Activated CD4-positive, alpha-beta T cell treated with anti-CD3 and anti-CD28 coated beads, Interleukin-2, amount 10 ng/mL, durations not matched to agents 24 days and 14 days (primary cell): ENCODE data around the gene NBPF19. TPM values are rescaled to one million over a fixed set of nuclear protein-coding genes. Genes with fewer than 3 reads are reported as not detected.
"Not testable (repeated sequence)": the region's sequence is repeated elsewhere in the genome, so short reads cannot be mapped to it uniquely, and the experiment has no call there.

ENCODE experiments used
- DNase-seq: peaks from one replicate; pipeline ENCODE4 v3.0.0; 2022
- H3K27ac Mint-ChIP-seq: one replicate; pipeline ENCODE4 v1.8.0; 2022; ENCODE audit warnings: mild to moderate bottlenecking, mixed read lengths
- H3K27me3 Mint-ChIP-seq: one replicate; pipeline ENCODE4 v1.8.0; 2022; ENCODE audit warnings: mixed read lengths
- H3K36me3 Mint-ChIP-seq: one replicate; pipeline ENCODE4 v1.8.0; 2022; ENCODE audit warnings: low read depth, mild to moderate bottlenecking, mixed read lengths
- H3K4me1 Mint-ChIP-seq: one replicate; pipeline ENCODE4 v1.8.0; 2021; ENCODE audit warnings: mixed read lengths
- H3K4me3 Mint-ChIP-seq: one replicate; pipeline ENCODE4 v1.8.0; 2022; ENCODE audit warnings: mild to moderate bottlenecking, moderate library complexity, mixed read lengths
- H3K9me3 Mint-ChIP-seq: one replicate; pipeline ENCODE4 v1.8.0; 2021; ENCODE audit warnings: mixed read lengths
- intact Hi-C: fragments of 100-400 bp; cut with micrococcal nuclease; formaldehyde crosslinking; loops from one replicate; pipeline ENCODE4 v1.15.1; 2023
- total RNA-seq: library from RNA; stranded (reverse); gene quantifications from 2 replicates; pipeline ENCODE4 v1.2.3, GENCODE V29; 2022

The NBPF19 gene
- 18.1 and 18.8 TPM in 2 replicates for total RNA-seq

GRCh38 chr1:149474745-149475144, at the start of gene NBPF19:
Gene NBPF19 (plus strand): TSS chr1:149475045. CDS start chr1:149475933, 888 bp downstream.
- H3K36me3 Mint-ChIP-seq, intact Hi-C loops, H3K4me3 Mint-ChIP-seq, H3K9me3 Mint-ChIP-seq, DNase-seq, H3K27me3 Mint-ChIP-seq, H3K4me1 Mint-ChIP-seq, H3K27ac Mint-ChIP-seq: not testable (repeated sequence)

GRCh38 chr1:149428317-149428716, 46.5 kb upstream of the NBPF19 start:
- H3K27me3 Mint-ChIP-seq, intact Hi-C loops, DNase-seq, H3K9me3 Mint-ChIP-seq, H3K4me3 Mint-ChIP-seq, H3K4me1 Mint-ChIP-seq, H3K27ac Mint-ChIP-seq, H3K36me3 Mint-ChIP-seq: not testable (repeated sequence)

DNA sequence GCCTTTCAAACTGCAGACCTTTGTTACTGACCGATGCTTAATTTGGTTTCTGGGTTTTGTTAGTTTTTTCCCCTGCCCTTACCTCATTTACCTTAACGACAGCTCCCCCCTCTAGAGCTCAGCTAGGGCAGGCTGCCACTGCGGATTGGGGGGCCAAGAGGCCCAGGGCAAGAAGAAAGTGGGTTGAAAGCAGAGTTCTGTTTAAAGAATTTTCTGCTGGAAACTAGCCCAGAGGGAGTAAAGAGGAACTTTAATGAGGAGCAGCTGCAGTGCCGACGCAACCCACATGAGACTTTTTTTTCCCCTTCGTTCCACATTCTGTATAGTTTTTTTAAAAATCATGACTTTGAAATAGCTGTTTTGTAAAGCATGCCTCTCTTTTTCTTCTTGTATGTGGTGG, 29.4 kb upstream of the NBPF19 start:
- H3K4me3 Mint-ChIP-seq, H3K36me3 Mint-ChIP-seq, H3K27me3 Mint-ChIP-seq, DNase-seq, H3K9me3 Mint-ChIP-seq, intact Hi-C loops, H3K4me1 Mint-ChIP-seq, H3K27ac Mint-ChIP-seq: not testable (repeated sequence)

DNA sequence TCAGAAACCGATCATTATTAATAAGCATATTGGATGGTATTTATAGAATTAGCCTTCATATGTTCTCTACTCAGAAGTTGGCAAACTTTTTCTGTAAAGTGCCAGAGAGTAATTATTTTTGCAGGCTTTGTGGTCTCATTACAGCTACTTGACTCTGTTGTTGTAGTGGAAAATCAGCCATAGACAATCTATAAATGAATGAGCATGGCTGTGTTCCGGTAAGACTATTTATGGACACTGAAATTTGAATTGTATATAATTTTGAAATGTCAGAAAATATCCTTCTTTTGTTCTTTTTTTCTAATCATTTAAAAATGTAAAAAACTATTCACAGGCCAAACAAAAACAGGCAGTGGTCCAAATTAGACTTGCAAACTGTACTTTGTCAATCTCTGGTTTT, 22.6 kb upstream of the NBPF19 start:
- DNase-seq, H3K27ac Mint-ChIP-seq, H3K27me3 Mint-ChIP-seq, intact Hi-C loops, H3K4me3 Mint-ChIP-seq, H3K9me3 Mint-ChIP-seq, H3K36me3 Mint-ChIP-seq, H3K4me1 Mint-ChIP-seq: not testable (repeated sequence)

DNA sequence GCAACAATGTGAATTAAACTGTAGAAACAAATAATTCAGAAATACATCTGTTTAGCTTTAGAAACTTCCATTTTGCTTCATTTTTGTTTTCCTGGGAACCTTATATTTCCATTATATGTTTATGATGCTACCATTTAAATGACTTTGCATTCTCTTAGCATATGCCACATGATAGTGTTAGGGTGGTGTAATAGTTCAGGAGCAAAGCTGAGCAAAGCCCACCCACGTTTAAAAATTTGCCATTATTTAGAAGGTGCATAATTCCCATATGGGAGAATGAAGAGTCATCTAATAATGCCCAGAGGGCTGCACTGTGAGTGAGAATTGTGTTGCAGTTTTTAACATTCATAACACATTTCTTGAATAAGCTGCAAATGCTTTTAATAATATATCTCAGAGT, 22.2 kb upstream of the NBPF19 start:
- H3K4me1 Mint-ChIP-seq, H3K4me3 Mint-ChIP-seq, H3K27me3 Mint-ChIP-seq: not testable (repeated sequence)

GRCh38 chr1:149558350-149558825, 83.5 kb downstream of the NBPF19 start:
- H3K4me1 Mint-ChIP-seq, H3K27me3 Mint-ChIP-seq, H3K36me3 Mint-ChIP-seq, H3K9me3 Mint-ChIP-seq, intact Hi-C loops: not testable (repeated sequence)
- Mint-ChIP-seq H3K27ac (peak overlapping the region; percentile 88), H3K4me3 (peak overlapping the region; percentile 84)
- DNase-seq, result peak; percentile 87

More for the DNA sequence above, 22.2 kb upstream of the NBPF19 start:
- H3K36me3 Mint-ChIP-seq, DNase-seq, H3K27ac Mint-ChIP-seq, intact Hi-C loops, H3K9me3 Mint-ChIP-seq: not testable (repeated sequence)

- intact Hi-C loops, H3K36me3 Mint-ChIP-seq, H3K27ac Mint-ChIP-seq, H3K27me3 Mint-ChIP-seq, H3K9me3 Mint-ChIP-seq, H3K4me1 Mint-ChIP-seq, H3K4me3 Mint-ChIP-seq: not testable (repeated sequence)
- peak; percentile 53 for DNase-seq
Measured at GRCh38 chr1:149561806-149562205, 87.0 kb downstream of the NBPF19 start.

DNA sequence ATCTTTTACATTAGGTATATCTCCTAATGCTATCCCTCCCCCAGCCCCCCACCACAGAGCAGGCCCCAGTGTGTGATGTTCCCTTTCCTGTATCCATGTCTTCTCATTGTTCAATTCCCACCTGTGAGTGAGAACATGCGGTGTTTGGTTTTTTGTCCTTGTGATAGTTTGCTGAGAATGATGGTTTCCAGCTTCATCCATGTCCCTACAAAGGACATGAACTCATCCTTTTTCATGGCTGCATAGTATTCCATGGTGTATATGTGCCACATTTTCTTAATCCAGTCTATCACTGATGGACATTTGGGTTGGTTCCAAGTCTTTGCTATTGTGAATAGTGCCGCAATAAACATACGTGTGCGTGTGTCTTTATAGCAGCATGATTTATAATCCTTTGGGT, 90.6 kb downstream of the NBPF19 start:
- H3K36me3 Mint-ChIP-seq, H3K4me1 Mint-ChIP-seq, H3K27me3 Mint-ChIP-seq, intact Hi-C loops, H3K27ac Mint-ChIP-seq, DNase-seq, H3K4me3 Mint-ChIP-seq, H3K9me3 Mint-ChIP-seq: not testable (repeated sequence)

- DNase-seq, H3K36me3 Mint-ChIP-seq, H3K4me1 Mint-ChIP-seq, H3K9me3 Mint-ChIP-seq, H3K27me3 Mint-ChIP-seq, H3K27ac Mint-ChIP-seq, H3K4me3 Mint-ChIP-seq, intact Hi-C loops: not testable (repeated sequence)
Measured at GRCh38 chr1:149572763-149573162, 97.9 kb downstream of the NBPF19 start.

DNA sequence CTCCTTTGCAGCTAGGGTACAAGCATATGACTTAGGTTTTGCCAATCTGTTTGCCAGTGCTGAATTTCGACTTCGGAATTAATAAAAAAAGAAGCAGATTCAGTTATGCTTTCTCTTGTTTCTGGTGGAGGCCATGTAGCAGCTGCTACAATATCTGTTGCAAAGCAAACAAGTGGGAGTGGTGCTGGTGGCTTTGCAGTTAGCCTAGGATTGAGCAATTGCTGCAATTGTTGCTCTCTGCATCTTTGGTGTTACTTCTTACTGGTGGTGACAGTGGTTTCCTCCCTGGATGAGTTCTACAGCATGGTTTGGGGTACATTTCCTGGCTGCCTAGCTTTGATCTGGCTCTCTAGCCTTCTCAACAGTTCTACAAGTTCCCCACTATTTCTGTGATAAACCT, 110.7 kb downstream of the NBPF19 start:
- H3K4me3 Mint-ChIP-seq, H3K36me3 Mint-ChIP-seq, H3K27me3 Mint-ChIP-seq, H3K27ac Mint-ChIP-seq, H3K9me3 Mint-ChIP-seq, intact Hi-C loops, H3K4me1 Mint-ChIP-seq: not testable (repeated sequence)
- DNase-seq, result peak; percentile 89

Other genes with a start within 250 kb of the NBPF19 start
- gene PPIAL4C, start 108.8 kb downstream of the NBPF19 start, total RNA-seq, result not detected in 2 replicates